ENCODE data around the gene BTBD18. TPM values are rescaled to one million over a fixed set of nuclear protein-coding genes. Genes with fewer than 3 reads are reported as not detected.

BTBD18 gene
- total RNA-seq, 1 donor from 2014 or later: not detected

DNA sequence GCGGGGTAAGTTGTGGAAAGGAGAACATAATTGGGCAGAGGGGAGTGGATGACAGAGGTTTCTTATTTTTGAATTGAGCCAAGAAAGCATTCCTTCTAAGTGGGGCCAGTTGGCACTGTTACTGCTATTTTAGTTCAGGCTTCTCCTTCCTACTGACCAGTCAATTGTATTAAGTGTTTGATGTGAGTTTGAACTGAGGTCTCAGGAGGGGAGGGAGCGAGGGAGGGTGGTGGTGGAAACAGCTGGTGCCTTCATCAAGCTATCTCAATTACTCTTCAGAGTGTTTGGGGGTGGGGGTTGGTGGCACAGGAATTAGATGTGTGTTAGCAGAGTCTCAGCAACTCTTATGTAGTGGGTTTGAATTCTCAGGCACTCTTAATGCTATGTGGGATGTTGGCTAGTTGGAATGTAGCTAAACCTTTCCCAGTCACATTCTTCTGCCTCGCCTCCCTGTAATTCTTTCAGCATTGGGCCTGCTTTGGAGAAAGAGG is 24.5 kb upstream of the BTBD18 start:
- no peak for DNase-seq (ENCODE audit: extremely low spot score in 2 of 2)
- peak overlapping the region; percentile 88 for H3K27ac ChIP-seq
- no peaks in the 10 kb centered on the region for H3K36me3 ChIP-seq
- H3K4me3 ChIP-seq: no peak overlapping the region
- TF ChIP-seq POLR2A (IDR thresholded peaks at IDR 0.05): no peak
- TF ChIP-seq, protein P1, sequence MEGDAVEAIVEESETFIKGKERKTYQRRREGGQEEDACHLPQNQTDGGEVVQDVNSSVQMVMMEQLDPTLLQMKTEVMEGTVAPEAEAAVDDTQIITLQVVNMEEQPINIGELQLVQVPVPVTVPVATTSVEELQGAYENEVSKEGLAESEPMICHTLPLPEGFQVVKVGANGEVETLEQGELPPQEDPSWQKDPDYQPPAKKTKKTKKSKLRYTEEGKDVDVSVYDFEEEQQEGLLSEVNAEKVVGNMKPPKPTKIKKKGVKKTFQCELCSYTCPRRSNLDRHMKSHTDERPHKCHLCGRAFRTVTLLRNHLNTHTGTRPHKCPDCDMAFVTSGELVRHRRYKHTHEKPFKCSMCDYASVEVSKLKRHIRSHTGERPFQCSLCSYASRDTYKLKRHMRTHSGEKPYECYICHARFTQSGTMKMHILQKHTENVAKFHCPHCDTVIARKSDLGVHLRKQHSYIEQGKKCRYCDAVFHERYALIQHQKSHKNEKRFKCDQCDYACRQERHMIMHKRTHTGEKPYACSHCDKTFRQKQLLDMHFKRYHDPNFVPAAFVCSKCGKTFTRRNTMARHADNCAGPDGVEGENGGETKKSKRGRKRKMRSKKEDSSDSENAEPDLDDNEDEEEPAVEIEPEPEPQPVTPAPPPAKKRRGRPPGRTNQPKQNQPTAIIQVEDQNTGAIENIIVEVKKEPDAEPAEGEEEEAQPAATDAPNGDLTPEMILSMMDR (IDR thresholded peaks at IDR 0.05): no peak
- no peak for TF ChIP-seq POLR2AphosphoS5 (IDR thresholded peaks at IDR 0.05; ENCODE audit: insufficient read depth in 1 of 2, low read depth in 1 of 2)
- intact Hi-C loops (cut with DNase I): no loop called here
- H3K4me1 ChIP-seq: peaks cover 99% of the 10 kb centered on the region
- no peaks in the 10 kb centered on the region for H3K27me3 ChIP-seq
- H3K9me3 ChIP-seq: no peaks in the 10 kb centered on the region

DNA sequence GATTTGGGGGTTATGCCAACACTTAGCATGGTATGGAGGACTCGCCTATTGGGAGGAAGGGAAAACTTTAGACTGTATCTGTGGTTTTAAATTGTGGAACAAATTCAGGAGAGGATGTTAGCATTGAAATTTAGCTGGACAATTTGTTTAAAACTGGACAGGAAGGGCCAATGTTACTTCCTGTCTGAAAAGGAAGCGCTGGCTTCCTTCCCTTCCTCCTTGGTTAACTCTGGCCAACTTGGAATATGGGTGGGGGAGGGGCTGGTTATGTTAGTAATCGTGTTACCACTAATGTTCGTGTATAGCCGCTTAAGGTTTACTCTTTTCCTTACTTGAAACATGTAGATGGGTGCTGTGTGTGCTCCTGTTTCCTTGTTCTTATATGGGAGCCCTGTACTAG is 23.9 kb upstream of the BTBD18 start:
- Histone ChIP-seq H3K9me3 (no peaks in the 10 kb centered on the region), H3K27ac (peak overlapping the region; percentile 88), H3K4me3 (no peak overlapping the region), H3K36me3 (no peaks in the 10 kb centered on the region), H3K4me1 (peaks cover 98% of the 10 kb centered on the region), H3K27me3 (no peaks in the 10 kb centered on the region)
- intact Hi-C loops (cut with DNase I): no loop called here
- no peak for DNase-seq (ENCODE audit: extremely low spot score in 2 of 2)
- peak in 1 of 2 donors; percentile 25 for TF ChIP-seq POLR2AphosphoS5 (IDR thresholded peaks at IDR 0.05; ENCODE audit: insufficient read depth in 1 of 2, low read depth in 1 of 2)
- TF ChIP-seq POLR2A (IDR thresholded peaks at IDR 0.05): no peak

DNA sequence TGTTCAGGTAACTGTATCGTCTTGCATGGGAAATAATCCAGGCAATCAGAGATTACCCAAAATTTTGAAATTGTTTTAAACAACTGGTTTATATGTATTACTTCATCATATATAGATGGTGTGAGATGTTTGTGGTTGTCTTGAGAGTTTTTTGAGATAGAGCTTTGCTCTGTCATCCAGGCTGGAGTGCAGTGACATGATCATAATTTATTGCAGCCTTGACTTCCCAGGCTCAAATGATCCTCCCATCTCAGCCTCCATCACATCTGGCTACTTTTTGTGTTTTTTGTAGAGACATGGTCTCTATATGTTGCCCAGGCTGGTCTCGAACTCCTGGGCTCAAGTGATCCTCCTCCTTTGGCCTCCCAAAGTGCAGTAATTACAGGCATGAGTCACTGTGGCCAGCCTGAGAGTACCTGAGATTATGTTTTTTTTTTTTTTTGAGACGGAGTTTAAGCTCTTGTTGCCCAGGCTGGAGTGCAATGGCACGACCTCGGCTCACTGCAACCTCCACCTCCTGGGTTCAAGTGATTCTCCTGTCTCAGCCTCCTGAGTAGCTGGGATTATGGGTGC is 21.5 kb upstream of the BTBD18 start:
- Histone ChIP-seq H3K9me3 (no peaks in the 10 kb centered on the region), H3K27ac (no peak overlapping the region), H3K27me3 (no peaks in the 10 kb centered on the region), H3K4me1 (peaks cover 96% of the 10 kb centered on the region), H3K36me3 (no peaks in the 10 kb centered on the region), H3K4me3 (no peak overlapping the region)
- intact Hi-C loops (cut with DNase I): no loop called here
- DNase-seq (ENCODE audit: extremely low spot score in 2 of 2): no peak
- no peak for TF ChIP-seq POLR2AphosphoS5 (IDR thresholded peaks at IDR 0.05; ENCODE audit: insufficient read depth in 1 of 2, low read depth in 1 of 2)
- TF ChIP-seq, protein P1 (IDR thresholded peaks at IDR 0.05): no peak
- no peak for TF ChIP-seq POLR2A (IDR thresholded peaks at IDR 0.05)

DNA sequence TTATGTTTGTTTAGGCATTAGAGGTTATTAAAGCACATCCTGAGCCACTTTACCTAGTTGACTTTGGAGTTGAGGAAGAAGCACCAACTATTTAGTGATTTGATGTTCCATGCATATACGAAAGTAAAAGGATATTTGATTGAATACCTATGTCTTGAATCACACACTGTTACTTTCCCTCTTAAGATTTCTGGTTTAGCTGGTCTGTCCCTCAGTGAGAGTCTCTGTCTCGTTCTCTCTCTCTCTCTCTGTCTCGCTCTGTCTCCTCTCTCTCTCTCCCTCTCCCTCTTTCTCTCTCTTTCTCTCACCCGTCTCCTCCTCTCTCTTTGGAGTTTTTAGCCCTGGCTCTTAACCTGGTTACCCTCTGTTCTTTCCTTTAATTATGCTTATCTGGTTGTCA is 20.9 kb upstream of the BTBD18 start:
- H3K36me3 ChIP-seq: no peaks in the 10 kb centered on the region
- no peak overlapping the region for H3K4me3 ChIP-seq
- DNase-seq (ENCODE audit: extremely low spot score in 2 of 2): no peak
- H3K9me3 ChIP-seq: no peaks in the 10 kb centered on the region
- H3K4me1 ChIP-seq: peaks cover 95% of the 10 kb centered on the region
- intact Hi-C loops (cut with DNase I): no loop called here
- H3K27me3 ChIP-seq: no peaks in the 10 kb centered on the region
- H3K27ac ChIP-seq: no peak overlapping the region
- TF ChIP-seq POLR2AphosphoS5 (IDR thresholded peaks at IDR 0.05; ENCODE audit: insufficient read depth in 1 of 2, low read depth in 1 of 2) (no peak), POLR2A (IDR thresholded peaks at IDR 0.05) (no peak)
- TF ChIP-seq, protein P1 (IDR thresholded peaks at IDR 0.05): no peak

DNA sequence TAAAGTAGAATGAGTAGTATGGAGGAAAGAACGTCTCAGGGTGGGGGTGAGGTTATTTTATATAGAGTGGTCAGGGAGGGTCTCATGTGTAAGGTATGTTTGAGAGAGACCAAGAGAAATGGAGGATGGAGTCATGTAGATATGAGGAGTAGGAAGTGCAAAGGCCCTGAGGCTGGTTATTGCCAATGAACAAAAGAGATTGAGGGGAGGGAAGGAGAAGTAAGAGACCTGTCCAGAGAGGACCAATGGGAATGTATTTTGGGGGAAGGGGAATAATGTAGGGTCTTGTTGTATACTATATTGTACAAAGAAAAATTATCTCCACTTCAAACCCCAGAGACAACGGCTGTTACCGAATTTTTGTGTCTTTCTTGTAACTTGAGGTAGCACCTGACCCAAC is 19.7 kb upstream of the BTBD18 start:
- H3K27ac ChIP-seq: no peak overlapping the region
- TF ChIP-seq, protein P1 (IDR thresholded peaks at IDR 0.05): no peak
- DNase-seq (ENCODE audit: extremely low spot score in 2 of 2): no peak
- H3K4me1 ChIP-seq: peaks cover 92% of the 10 kb centered on the region
- H3K36me3 ChIP-seq: no peaks in the 10 kb centered on the region
- H3K9me3 ChIP-seq: no peaks in the 10 kb centered on the region
- intact Hi-C loops (cut with DNase I): no loop called here
- no peak overlapping the region for H3K4me3 ChIP-seq
- H3K27me3 ChIP-seq: no peaks in the 10 kb centered on the region

Measured in vagina (tissue), 2 donors.